GM19438 (cell line): ENCODE data around the gene MTF1.
"Not testable (repeated sequence)": the region's sequence is repeated elsewhere in the genome, so short reads cannot be mapped to it uniquely, and the experiment has no call there.

ENCODE experiments used
- ATAC-seq: cut with Tn5 transposase; IDR thresholded peaks from one replicate; pipeline ENCODE4 v1.9.1; 2021; ENCODE audit warnings: low read depth; ENCODE audit not compliant: unreplicated experiment

Gene MTF1

GRCh38 chr1:37795340-37796125, 63.9 kb downstream of the MTF1 start:
- ATAC-seq: no peak

GRCh38 chr1:37794372-37795339, 64.7 kb downstream of the MTF1 start:
- no peak for ATAC-seq

- no peak for ATAC-seq
Measured at GRCh38 chr1:37793773-37794371, 65.5 kb downstream of the MTF1 start, which contains the start of gene MANEAL. MANEAL (plus strand) TSS chr1:37793847; CDS start chr1:37794183, 336 bp downstream.

GRCh38 chr1:37792943-37793686, 66.3 kb downstream of the MTF1 start:
- ATAC-seq: no peak

- ATAC-seq: no peak
Measured at GRCh38 chr1:37782491-37782890, 76.9 kb downstream of the MTF1 start.

- no peak for ATAC-seq
Measured at GRCh38 chr1:37778654-37779053, 80.7 kb downstream of the MTF1 start.

GRCh38 chr1:37776946-37777516, 82.4 kb downstream of the MTF1 start:
- ATAC-seq: no peak

- not testable (repeated sequence) for ATAC-seq
Measured at GRCh38 chr1:37771440-37771839, 88.0 kb downstream of the MTF1 start.

- ATAC-seq: no peak
Measured at GRCh38 chr1:37767488-37767887, 91.9 kb downstream of the MTF1 start.

- ATAC-seq: no peak
Measured at GRCh38 chr1:37765916-37766664, 93.3 kb downstream of the MTF1 start.

- no peak for ATAC-seq
Measured at GRCh38 chr1:37764888-37765441, 94.4 kb downstream of the MTF1 start, which contains the start of gene EPHA10. EPHA10 (minus strand) TSS chr1:37765120; CDS start chr1:37765066, 54 bp downstream.

GRCh38 chr1:37764414-37764825, 95.0 kb downstream of the MTF1 start:
- no peak for ATAC-seq

GRCh38 chr1:37763791-37764413, 95.5 kb downstream of the MTF1 start:
- ATAC-seq: no peak

- ATAC-seq: no peak
Measured at GRCh38 chr1:37762516-37762915, 96.9 kb downstream of the MTF1 start.

GRCh38 chr1:37761416-37762095, 97.8 kb downstream of the MTF1 start:
- ATAC-seq: no peak
